NCI-H2081 (cell line): ENCODE measurements around the gene WDR74.
A peak's percentile ranks its signal among the peaks of the same experiment; 100 is the strongest.
"Not testable (repeated sequence)": the region's sequence is repeated elsewhere in the genome, so short reads cannot be mapped to it uniquely, and the experiment has no call there.

ENCODE experiments used
- DNase-seq, 2 experiments: peaks; one replicate each; lab custom pipeline; 2025; lab: John Stamatoyannopoulos, UW

Gene WDR74

GRCh38 chr11:62859281-62859703 is 19.9 kb upstream of the WDR74 start:
- DNase-seq = not testable (repeated sequence)

DNA sequence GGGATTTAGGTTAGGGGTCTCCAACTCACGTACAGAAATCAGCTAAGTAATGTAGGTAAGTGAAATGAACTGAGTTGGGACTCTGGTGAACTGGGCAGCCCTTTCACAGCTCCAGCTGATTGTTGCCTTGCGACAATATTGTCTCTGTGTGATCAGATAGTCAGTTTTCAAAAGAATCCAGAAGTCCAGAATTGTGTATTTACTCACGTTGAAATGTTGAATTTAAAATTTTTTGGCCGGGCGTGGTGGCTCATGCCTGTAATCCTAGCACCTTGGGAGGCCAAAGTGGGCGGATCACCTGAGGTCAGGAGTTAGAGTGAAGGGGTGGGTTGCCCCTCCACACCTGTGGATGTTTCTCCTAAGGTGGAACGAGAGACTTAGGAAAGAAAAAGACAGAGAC is 18.8 kb upstream of the WDR74 start:
- no peak for DNase-seq

- no peak for DNase-seq
These were observed 18.2 kb upstream of the WDR74 start for GRCh38 chr11:62857541-62857982.

GRCh38 chr11:62856333-62856895 is 17.0 kb upstream of the WDR74 start:
- no peak for DNase-seq

DNA sequence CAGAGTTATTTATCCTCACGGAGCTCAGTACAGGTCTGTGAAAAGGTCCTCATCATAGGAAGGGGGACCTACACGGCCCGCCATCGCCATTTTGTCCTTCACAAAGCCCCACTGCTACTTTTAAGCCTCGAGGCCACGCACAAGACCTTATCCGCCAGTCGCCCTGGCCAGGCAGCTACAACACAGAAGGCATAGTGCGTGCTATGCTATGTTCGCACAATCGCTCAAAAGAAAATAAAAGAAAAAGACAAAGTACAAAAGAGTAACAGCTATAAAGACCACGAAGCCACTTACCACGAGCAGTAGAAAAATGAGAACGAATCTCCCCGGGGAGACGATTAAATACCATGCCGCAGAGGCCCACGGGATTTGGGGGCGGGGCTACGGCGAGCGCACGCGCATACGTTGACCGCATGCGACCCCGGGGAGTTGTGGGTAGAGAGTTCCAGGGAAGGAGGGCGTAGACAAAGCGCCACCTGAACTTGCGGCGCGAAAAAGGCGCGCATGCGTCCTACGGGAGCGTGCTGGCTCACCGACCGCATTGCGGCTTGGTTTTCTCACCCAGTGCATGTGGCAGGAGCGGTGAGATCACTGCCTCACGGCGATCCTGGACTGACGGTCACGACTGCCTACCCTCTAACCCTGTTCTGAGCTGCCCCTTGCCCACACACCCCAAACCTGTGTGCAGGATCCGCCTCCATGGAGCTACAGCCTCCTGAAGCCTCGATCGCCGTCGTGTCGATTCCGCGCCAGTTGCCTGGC is 16.4 kb upstream of the WDR74 start:
- DNase-seq = peak; percentile 97

DNA sequence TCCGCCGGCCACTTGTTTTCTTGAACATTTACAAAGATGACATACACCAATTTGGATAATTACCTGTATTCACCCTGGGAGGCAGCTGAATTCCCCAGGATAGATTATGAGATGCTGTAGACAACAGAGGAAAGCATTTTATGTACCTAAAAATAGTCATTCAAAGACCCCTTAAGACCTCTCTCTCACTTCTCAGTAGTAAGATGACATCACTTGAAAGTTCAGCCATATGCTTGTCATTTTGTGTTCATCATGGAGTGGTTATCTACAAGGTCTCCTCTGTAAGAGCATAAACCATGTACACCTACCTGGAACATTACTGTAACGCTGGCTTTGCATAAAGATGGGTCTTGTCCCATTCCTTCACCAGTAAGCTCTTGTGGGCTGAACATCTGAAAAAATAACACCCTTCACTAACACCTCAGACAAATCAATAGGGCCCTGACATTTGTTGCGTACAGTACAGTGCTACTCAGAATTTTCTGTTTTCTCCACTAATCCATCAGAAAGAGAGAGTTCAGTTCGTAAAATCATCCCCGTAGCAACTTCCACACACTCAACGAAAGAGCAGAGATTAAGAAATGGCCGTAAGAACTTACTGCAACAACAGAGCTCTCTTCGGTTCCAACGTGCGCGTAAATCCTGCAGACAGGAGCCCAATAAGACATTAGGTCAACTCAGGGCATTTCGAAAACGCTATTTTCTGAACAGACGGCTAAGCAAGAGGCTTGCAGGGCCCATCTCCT is 15.6 kb upstream of the WDR74 start:
- no peak for DNase-seq

DNA sequence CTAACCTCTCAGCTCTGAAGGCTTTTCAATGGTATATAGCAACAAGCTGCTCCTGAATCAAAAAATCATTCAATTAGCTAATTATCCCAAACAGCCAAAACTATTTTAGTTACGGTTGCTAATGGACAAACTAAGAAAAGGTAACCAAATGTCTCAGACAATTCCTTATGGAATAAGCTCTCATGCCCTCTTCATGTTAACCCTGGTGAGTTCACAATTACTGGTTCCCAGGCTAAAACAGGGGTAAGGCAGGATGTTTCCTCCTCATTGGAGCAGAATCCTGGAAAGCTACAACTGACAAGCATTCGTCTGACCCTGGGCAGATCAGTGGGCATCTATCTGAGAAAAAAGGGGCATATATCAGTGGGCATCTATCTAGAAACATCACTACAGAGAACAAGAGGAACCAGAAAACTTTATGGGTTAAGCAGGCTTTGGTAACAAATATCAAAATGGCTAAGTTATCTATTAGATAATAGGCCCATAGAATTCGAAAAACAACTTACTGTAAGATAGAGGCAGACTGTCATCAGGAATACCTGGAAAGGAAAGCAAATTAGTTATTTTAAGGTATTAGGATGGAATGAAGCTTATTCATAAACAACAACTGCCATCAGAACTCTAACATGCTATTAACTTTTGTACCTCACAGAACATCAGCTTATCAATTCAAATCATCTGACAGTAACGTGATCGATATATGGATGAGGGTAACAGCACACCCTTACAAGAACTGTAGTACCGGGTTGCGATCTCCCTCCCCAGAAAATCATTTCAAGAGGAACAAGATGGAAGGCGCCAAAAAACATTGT is 14.8 kb upstream of the WDR74 start:
- no peak for DNase-seq

- DNase-seq = no peak
These were observed 14.0 kb upstream of the WDR74 start for GRCh38 chr11:62853279-62853965.

GRCh38 chr11:62852523-62853188 is 13.3 kb upstream of the WDR74 start:
- DNase-seq = no peak

GRCh38 chr11:62851807-62852522 is 12.6 kb upstream of the WDR74 start:
- no peak for DNase-seq

- DNase-seq = no peak
These were observed 11.8 kb upstream of the WDR74 start for GRCh38 chr11:62850911-62851806.

DNA sequence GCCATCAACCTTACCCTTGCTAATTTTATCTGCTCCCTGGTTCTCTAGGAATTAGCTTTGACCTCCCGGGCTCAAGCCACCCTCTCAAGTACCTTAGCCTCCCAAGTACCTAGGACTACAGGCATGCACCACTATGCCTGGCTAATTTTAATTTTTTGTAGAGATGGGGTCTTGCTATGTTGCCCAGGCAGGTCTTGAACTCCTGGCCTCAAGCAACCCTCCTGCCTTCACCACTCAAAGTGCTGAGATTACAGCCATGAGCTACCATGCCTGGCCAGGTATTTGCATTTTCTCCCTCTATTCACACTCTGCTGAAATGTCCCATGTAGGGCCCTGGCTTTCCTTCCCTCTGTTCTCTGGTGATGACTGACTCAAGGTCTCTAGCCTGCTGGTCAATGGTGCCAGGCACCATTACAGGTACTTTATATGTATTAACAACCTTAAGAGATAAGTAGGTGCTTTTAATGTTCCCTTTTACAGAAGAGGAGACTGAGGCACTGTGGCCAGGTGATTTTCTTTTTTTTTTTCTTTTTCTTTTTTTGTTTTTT is 8.5 kb upstream of the WDR74 start:
- no peak for DNase-seq

DNA sequence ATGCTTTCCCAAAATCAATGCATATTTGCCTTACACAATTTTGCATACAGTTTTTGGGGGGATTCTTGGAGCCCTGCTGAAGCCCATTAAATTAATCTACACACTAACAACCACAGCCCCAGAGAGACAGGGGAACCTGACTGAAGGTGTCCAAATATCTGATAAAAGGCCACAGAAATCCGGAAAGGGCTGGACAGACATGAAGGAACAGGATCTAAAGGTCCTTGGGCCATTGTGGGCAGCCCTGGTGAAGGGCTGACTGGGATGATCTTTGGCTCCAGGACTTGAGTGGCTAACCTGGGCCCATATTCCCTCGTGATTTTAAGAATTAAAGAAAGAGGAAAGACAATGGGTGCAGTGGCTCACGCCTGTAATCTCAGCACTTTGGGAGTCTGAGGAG is 6.8 kb upstream of the WDR74 start:
- DNase-seq = no peak

DNA sequence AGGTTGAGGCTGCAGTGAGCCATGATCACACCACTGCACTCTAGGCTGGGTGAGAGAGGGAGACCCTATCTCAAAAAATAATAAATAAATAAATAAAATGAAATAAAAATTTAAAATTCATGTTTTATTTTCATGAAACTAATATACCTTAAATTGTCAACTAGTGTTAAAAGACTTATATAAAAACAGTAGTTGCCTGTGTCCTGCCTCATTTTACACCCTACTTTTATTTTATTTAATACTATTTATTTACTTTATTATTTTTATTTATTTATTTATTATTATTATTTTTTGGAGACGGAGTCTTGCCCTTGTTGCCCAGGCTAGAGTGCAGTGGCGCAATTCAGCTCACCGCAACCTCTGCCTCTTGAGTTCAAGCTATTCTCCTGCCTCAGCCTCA is 4.8 kb upstream of the WDR74 start:
- no peak for DNase-seq

DNA sequence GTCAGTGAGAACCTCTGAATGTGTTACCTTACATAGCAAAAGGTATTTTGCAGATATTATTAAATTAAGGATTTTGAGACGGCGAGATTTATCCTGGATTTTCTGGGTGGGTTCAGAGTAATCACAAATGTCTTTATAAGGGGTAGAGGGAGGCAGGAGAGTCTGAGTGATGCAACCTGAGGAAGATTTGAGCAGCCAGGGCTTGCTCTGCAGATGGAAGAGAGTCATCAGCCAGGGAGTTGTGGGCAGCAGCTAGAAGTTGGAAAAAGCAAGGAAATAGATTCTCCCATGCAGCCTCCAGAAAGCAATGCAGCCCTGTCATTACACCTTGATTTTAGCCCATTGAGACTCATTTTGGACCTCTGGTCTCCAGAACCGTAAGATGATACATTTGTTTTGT is 4.1 kb upstream of the WDR74 start:
- no peak for DNase-seq

DNA sequence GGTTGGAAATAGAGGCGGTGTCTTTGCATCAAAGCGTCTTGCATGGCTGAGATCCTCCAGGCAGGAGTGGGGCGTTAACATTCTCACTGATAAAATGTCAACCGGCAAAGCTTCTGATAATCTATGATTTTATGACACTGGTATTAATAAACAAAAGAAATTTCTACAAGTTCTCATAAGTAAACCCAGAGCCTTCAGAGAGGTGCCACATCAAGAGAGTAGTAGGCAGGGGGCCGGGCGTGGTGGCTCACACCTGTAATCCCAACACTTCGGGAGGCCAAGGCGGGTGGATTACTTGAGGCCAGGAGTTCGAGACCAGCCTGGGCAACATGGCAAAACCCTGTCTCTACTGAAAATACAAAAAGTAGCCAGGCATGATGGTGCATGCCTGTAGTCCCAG is 3.5 kb upstream of the WDR74 start:
- DNase-seq = not testable (repeated sequence)

GRCh38 chr11:62842171-62842741 is 2.9 kb upstream of the WDR74 start:
- no peak for DNase-seq

- DNase-seq = peak; percentile 91 to 99
These were observed 2.2 kb upstream of the WDR74 start for GRCh38 chr11:62841361-62842170.
